Neural cell (in vitro differentiated cells): Measurements from ENCODE around the gene CMTM7. TPM values are rescaled to one million over a fixed set of nuclear protein-coding genes. Genes with fewer than 3 reads are reported as not detected.

Source experiments
- H2AFZ ChIP-seq: fragments of 200-600, 300-800 bp; sonication (generic), shearing (Covaris generic); 2 replicates; pipeline ENCODE4 v1.6.0; 2014; ENCODE audit warnings: low read depth, mild to moderate bottlenecking, antibody characterized with exemption, low read length, moderate library complexity
- H3F3A ChIP-seq: fragments of 200-600 bp; shearing (Covaris generic); 2 replicates; pipeline ENCODE4 v1.6.1; 2016; ENCODE audit warnings: mild to moderate bottlenecking, moderate library complexity, mixed read lengths, antibody characterized with exemption, low read length; ENCODE audit not compliant: insufficient read depth, poor library complexity, severe bottlenecking
- H3K27ac ChIP-seq: fragments of 200-600, 300-800 bp; sonication (generic), shearing (Covaris generic); 2 replicates; pipeline ENCODE4 v1.5.1; 2014; ENCODE audit warnings: mild to moderate bottlenecking, low read length, moderate library complexity
- H3K27me3 ChIP-seq: fragments of 300-800, 200-600 bp; sonication (generic), shearing (Covaris generic); 2 replicates; pipeline ENCODE4 v1.6.0; 2014; ENCODE audit warnings: mild to moderate bottlenecking, low read depth, low read length, moderate library complexity; ENCODE audit not compliant: insufficient read depth
- H3K36me3 ChIP-seq: fragments of 300-800, 200-600 bp; sonication (generic), shearing (Covaris generic); 2 replicates; pipeline ENCODE4 v1.5.1; 2014; ENCODE audit warnings: mild to moderate bottlenecking, antibody characterized with exemption, low read length, moderate library complexity; ENCODE audit not compliant: insufficient read depth
- H3K4me2 ChIP-seq: fragments of 300-800, 200-600 bp; sonication (generic), shearing (Covaris generic); 2 replicates; pipeline ENCODE4 v1.6.0; 2014; ENCODE audit warnings: mild to moderate bottlenecking, low read length
- H3K4me3 ChIP-seq: fragments of 300-800, 200-600 bp; sonication (generic), shearing (Covaris generic); 2 replicates; pipeline ENCODE4 v1.5.1; 2014; ENCODE audit warnings: mild to moderate bottlenecking, low read length, moderate library complexity
- H3K79me2 ChIP-seq: fragments of 200-600 bp; shearing (Covaris generic); replicated peaks from 2 replicates; pipeline ENCODE4 v1.6.0; 2014; ENCODE audit warnings: mild to moderate bottlenecking, low read length, moderate library complexity; ENCODE audit not compliant: insufficient read depth
- H3K9ac ChIP-seq: fragments of 300-800, 200-600 bp; sonication (generic), shearing (Covaris generic); 2 replicates; pipeline ENCODE4 v1.6.1; 2016; ENCODE audit warnings: mild to moderate bottlenecking, low read length, mixed read lengths
- H3K9me2 ChIP-seq: fragments of 200-600 bp; shearing (Covaris generic); 2 replicates; pipeline ENCODE4 v1.6.1; 2016; ENCODE audit warnings: mild to moderate bottlenecking, low read length, mixed read lengths; ENCODE audit not compliant: insufficient read depth
- H3K9me3 ChIP-seq: fragments of 200-600, 300-800 bp; sonication (generic), shearing (Covaris generic); 2 replicates; pipeline ENCODE4 v1.6.1; 2016; ENCODE audit warnings: mild to moderate bottlenecking, mixed run types, low read length, moderate library complexity, mixed read lengths
- H4K20me1 ChIP-seq: fragments of 200-600 bp; shearing (Covaris generic); 2 replicates; pipeline ENCODE4 v1.6.1; 2016; ENCODE audit warnings: mild to moderate bottlenecking, mixed run types; ENCODE audit not compliant: insufficient read depth
- CTCF ChIP-seq: fragments of 450-650 bp; IDR thresholded peaks from 2 replicates; pipeline ENCODE4 v1.5.1; 2014; ENCODE audit warnings: antibody characterized with exemption, mild to moderate bottlenecking, moderate library complexity; ENCODE audit not compliant: poor library complexity, severe bottlenecking
- EP300 ChIP-seq: fragments of 450-650 bp; conservative IDR thresholded peaks from 2 replicates; pipeline ENCODE4 v1.6.1; 2014; ENCODE audit warnings: antibody characterized with exemption, mild to moderate bottlenecking, moderate library complexity; ENCODE audit not compliant: poor library complexity, severe bottlenecking
- EZH2 ChIP-seq: fragments of 200-600, 300-800 bp; shearing (Covaris generic), sonication (generic); IDR thresholded peaks from 2 replicates; pipeline ENCODE4 v1.6.1; 2014; ENCODE audit warnings: antibody characterized with exemption, low read length, borderline replicate concordance, mild to moderate bottlenecking; ENCODE audit not compliant: insufficient read depth, poor library complexity, severe bottlenecking
- MXI1 ChIP-seq: fragments of 450-650 bp; conservative IDR thresholded peaks from 2 replicates; pipeline ENCODE4 v1.6.1; 2014; ENCODE audit warnings: antibody characterized with exemption, mild to moderate bottlenecking; ENCODE audit not compliant: poor library complexity, severe bottlenecking
- POLR2AphosphoS5 ChIP-seq: IDR thresholded peaks from 2 replicates; pipeline ENCODE4 v1.6.1; 2012
- RAD21 ChIP-seq: fragments of 450-650 bp; conservative IDR thresholded peaks from 2 replicates; pipeline ENCODE4 v1.6.1; 2014; ENCODE audit warnings: antibody characterized with exemption, mild to moderate bottlenecking, moderate library complexity
- REST ChIP-seq: IDR thresholded peaks from 2 replicates; pipeline ENCODE4 v1.6.1; 2012; ENCODE audit warnings: borderline replicate concordance
- SMC3 ChIP-seq: fragments of 450-650 bp; conservative IDR thresholded peaks from 2 replicates; pipeline ENCODE4 v1.6.1; 2014; ENCODE audit warnings: antibody characterized with exemption, mild to moderate bottlenecking, moderate library complexity; ENCODE audit not compliant: poor library complexity
- TAF1 ChIP-seq: IDR thresholded peaks from 2 replicates; pipeline ENCODE4 v1.6.1; 2012; ENCODE audit warnings: low read depth
- polyA plus RNA-seq: library from polyadenylated mRNA; depleted of rRNA; stranded (reverse); fragments of >200 nt; gene quantifications from 2 replicates; pipeline ENCODE4 v1.2.3, GENCODE V29; 2014

CMTM7 gene
- polyA plus RNA-seq, 1 donor from 2014 or later: 0.57 TPM

- Histone ChIP-seq H3K4me3 (no peak overlapping the region), H3F3A (no peaks in the 10 kb centered on the region), H3K9ac (no peak overlapping the region), H3K9me2 (no peaks in the 10 kb centered on the region), H3K27me3 (no peaks in the 10 kb centered on the region), H3K4me2 (no peak overlapping the region), H3K9me3 (no peaks in the 10 kb centered on the region), H3K27ac (no peak overlapping the region), H2AFZ (no peak overlapping the region), H3K36me3 (no peaks in the 10 kb centered on the region), H3K79me2 (peaks cover 21% of the 10 kb centered on the region), H4K20me1 (no peaks in the 10 kb centered on the region)
- no peak for TF ChIP-seq MXI1
- no peak for TF ChIP-seq EP300
- TF ChIP-seq EZH2: no peak
- no peak for TF ChIP-seq REST
- no peak for TF ChIP-seq RAD21
- no peak for TF ChIP-seq POLR2AphosphoS5
- TF ChIP-seq CTCF: no peak
- no peak for TF ChIP-seq SMC3
- no peak for TF ChIP-seq TAF1
These were observed 107.9 kb downstream of the CMTM7 start for GRCh38 chr3:32499585-32499984.

- H3K9me3 ChIP-seq: no peaks in the 10 kb centered on the region
- H3K9me2 ChIP-seq: no peaks in the 10 kb centered on the region
- H3K79me2 ChIP-seq: peaks cover 21% of the 10 kb centered on the region
- no peaks in the 10 kb centered on the region for H4K20me1 ChIP-seq
- no peak overlapping the region for H3K9ac ChIP-seq
- TF ChIP-seq MXI1 (no peak), CTCF (no peak), TAF1 (no peak), RAD21 (no peak), EP300 (no peak), POLR2AphosphoS5 (no peak), SMC3 (no peak), REST (no peak), EZH2 (no peak)
- no peak overlapping the region for H3K4me3 ChIP-seq
- no peak overlapping the region for H2AFZ ChIP-seq
- H3K27me3 ChIP-seq: no peaks in the 10 kb centered on the region
- H3K27ac ChIP-seq: no peak overlapping the region
- no peak overlapping the region for H3K4me2 ChIP-seq
- H3F3A ChIP-seq: no peaks in the 10 kb centered on the region
- H3K36me3 ChIP-seq: no peaks in the 10 kb centered on the region
These were observed 108.6 kb downstream of the CMTM7 start for GRCh38 chr3:32500231-32500630.
